Naive thymus-derived CD8-positive, alpha-beta T cell (primary cell): ENCODE data around the gene WSB2. TPM values are rescaled to one million over a fixed set of nuclear protein-coding genes. Genes with fewer than 3 reads are reported as not detected.
A peak's percentile ranks its signal among the peaks of the same experiment; 100 is the strongest.
"Not testable (repeated sequence)": the region's sequence is repeated elsewhere in the genome, so short reads cannot be mapped to it uniquely, and the experiment has no call there.

ENCODE experiments used
- ATAC-seq, 2 donors: fragments of 150-1000 bp; cut with Tn5 transposase in 1 of 2; sonication (Bioruptor Pico), chemical (Tn5 transposase) in 1 of 2; 1 replicate in 1 of 2; 2 replicates in 1 of 2; pipeline ENCODE4 v1.10.0; 2021; ENCODE audit warnings: mild to moderate bottlenecking in 2 of 2, moderate library complexity in 2 of 2
- POLR2A ChIA-PET: fragments of 350-600 bp; sonication (Branson Sonifier 250); formaldehyde crosslinking; loops from one replicate; lab custom pipeline; 2021; ENCODE audit warnings: antibody characterized with exemption; lab: Charles Lee
- DNase-seq, 10 donors: peaks; one replicate each; pipeline versions ENCODE4 v3.0.0 to v3.0.0-alpha.2; 2020 to 2022
- H3K27ac Mint-ChIP-seq, 10 donors: one replicate each; pipeline ENCODE4 v1.8.0; 2020 to 2022; ENCODE audit warnings: mild to moderate bottlenecking in 10 of 10, mixed read lengths in 10 of 10, moderate library complexity in 4 of 10, inconsistent platforms in 1 of 10
- H3K27me3 Mint-ChIP-seq, 5 donors: one replicate each; pipeline ENCODE4 v1.8.0; 2021 to 2022; ENCODE audit warnings: mixed read lengths in 5 of 5
- H3K36me3 Mint-ChIP-seq, 3 donors: one replicate each; pipeline ENCODE4 v1.8.0; 2020 to 2022; ENCODE audit warnings: mixed read lengths in 3 of 3, mild to moderate bottlenecking in 2 of 3, inconsistent platforms in 1 of 3
- H3K4me1 Mint-ChIP-seq, 4 donors: one replicate each; pipeline ENCODE4 v1.8.0; 2021 to 2022; ENCODE audit warnings: mixed read lengths in 4 of 4
- H3K4me3 Mint-ChIP-seq, 10 donors: one replicate each; pipeline ENCODE4 v1.8.0; 2020 to 2022; ENCODE audit warnings: mild to moderate bottlenecking in 10 of 10, mixed read lengths in 10 of 10, moderate library complexity in 6 of 10, inconsistent platforms in 1 of 10
- H3K9me3 Mint-ChIP-seq, 9 donors: one replicate each; pipeline ENCODE4 v1.8.0; 2020 to 2022; ENCODE audit warnings: mixed read lengths in 9 of 9, mild to moderate bottlenecking in 3 of 9, inconsistent platforms in 1 of 9, moderate library complexity in 1 of 9
- polyA plus RNA-seq, 3 donors: library from polyadenylated mRNA; unstranded; fragments of 300-500 nt; fragmentation: Illumina TruSeq; gene quantifications; one replicate each; pipeline ENCODE4 v1.2.3, GENCODE V29; 2021
- total RNA-seq, 8 experiments: library from RNA in 2 of 8; stranded (reverse) in 2 of 8; gene quantifications; one replicate each; pipeline ENCODE4 v1.2.3 and lab custom pipeline; 2021 to 2026

WSB2 gene
- total and polyA plus RNA-seq, 5 experiments from 2014 or later = 7.7 to 18.6 (median 14.8) TPM

- Mint-ChIP-seq H3K4me3 (no peak overlapping the region), H3K4me1 (no peaks in the 10 kb centered on the region), H3K27me3 (peaks cover 0 to 2% (median 0%) of the 10 kb centered on the region in 5 donors), H3K9me3 (no peaks in the 10 kb centered on the region), H3K36me3 (peaks cover 0 to 1% (median 0%) of the 10 kb centered on the region in 3 donors), H3K27ac (no peak overlapping the region)
- DNase-seq (no peak), ATAC-seq (no peak)
- POLR2A ChIA-PET = no interaction called here
Observed at GRCh38 chr12:118094039-118094438, 33.1 kb upstream of the WSB2 start.

GRCh38 chr12:118089782-118090181 lies 28.8 kb upstream of the WSB2 start:
- no peak overlapping the region for H3K27ac Mint-ChIP-seq
- no peak overlapping the region for H3K4me3 Mint-ChIP-seq
- no peaks in the 10 kb centered on the region for H3K27me3 Mint-ChIP-seq
- POLR2A ChIA-PET = no interaction called here
- no peak for DNase-seq
- no peak for ATAC-seq
- H3K36me3 Mint-ChIP-seq = peaks cover 0 to 1% (median 0%) of the 10 kb centered on the region in 3 donors
- H3K4me1 Mint-ChIP-seq = no peaks in the 10 kb centered on the region
- H3K9me3 Mint-ChIP-seq = no peaks in the 10 kb centered on the region

- no peak overlapping the region for H3K27ac Mint-ChIP-seq
- DNase-seq = no peak
- no peak for ATAC-seq
- H3K27me3 Mint-ChIP-seq = peaks cover 0 to 6% (median 0%) of the 10 kb centered on the region in 5 donors
- no peaks in the 10 kb centered on the region for H3K36me3 Mint-ChIP-seq
- H3K4me3 Mint-ChIP-seq = no peak overlapping the region
- peaks cover 0 to 1% (median 0%) of the 10 kb centered on the region in 9 donors for H3K9me3 Mint-ChIP-seq
- H3K4me1 Mint-ChIP-seq = no peaks in the 10 kb centered on the region
- POLR2A ChIA-PET = no interaction called here
Observed at GRCh38 chr12:118082161-118082560, 21.2 kb upstream of the WSB2 start.

GRCh38 chr12:118081521-118081920 lies 20.5 kb upstream of the WSB2 start:
- H3K27me3 Mint-ChIP-seq, H3K4me3 Mint-ChIP-seq, H3K36me3 Mint-ChIP-seq, H3K9me3 Mint-ChIP-seq, DNase-seq, H3K27ac Mint-ChIP-seq, ATAC-seq, H3K4me1 Mint-ChIP-seq: not testable (repeated sequence)
- POLR2A ChIA-PET = interaction anchor here (0.7 kb wide), 1 partner anchor 130 kb away, joined by 3 read pairs; no protein-coding TSS in a partner anchor

- H3K9me3 Mint-ChIP-seq = peaks cover 0 to 1% (median 0%) of the 10 kb centered on the region in 9 donors
- H3K27ac Mint-ChIP-seq = no peak overlapping the region
- POLR2A ChIA-PET = no interaction called here
- no peak overlapping the region for H3K4me3 Mint-ChIP-seq
- ATAC-seq (no peak), DNase-seq (no peak)
- H3K4me1 Mint-ChIP-seq = no peaks in the 10 kb centered on the region
- peaks cover 0 to 4% (median 0%) of the 10 kb centered on the region in 5 donors for H3K27me3 Mint-ChIP-seq
- no peaks in the 10 kb centered on the region for H3K36me3 Mint-ChIP-seq
Observed at GRCh38 chr12:118073768-118074167, 12.8 kb upstream of the WSB2 start.

- no peak for ATAC-seq
- no peak overlapping the region for H3K27ac Mint-ChIP-seq
- peaks cover 2 to 11% (median 5%) of the 10 kb centered on the region in 4 donors for H3K4me1 Mint-ChIP-seq
- POLR2A ChIA-PET = no interaction called here
- H3K9me3 Mint-ChIP-seq = no peaks in the 10 kb centered on the region
- H3K27me3 Mint-ChIP-seq = peaks cover 0 to 12% (median 0%) of the 10 kb centered on the region in 5 donors
- DNase-seq = no peak
- no peaks in the 10 kb centered on the region for H3K36me3 Mint-ChIP-seq
- no peak overlapping the region for H3K4me3 Mint-ChIP-seq
Observed at GRCh38 chr12:118070650-118071049, 9.7 kb upstream of the WSB2 start.

- no peaks in the 10 kb centered on the region for H3K36me3 Mint-ChIP-seq
- POLR2A ChIA-PET = no interaction called here
- DNase-seq = no peak
- no peak for ATAC-seq
- peaks cover 12 to 32% (median 24%) of the 10 kb centered on the region in 4 donors for H3K4me1 Mint-ChIP-seq
- H3K4me3 Mint-ChIP-seq = no peak overlapping the region
- no peaks in the 10 kb centered on the region for H3K9me3 Mint-ChIP-seq
- H3K27me3 Mint-ChIP-seq = peaks cover 0 to 12% (median 0%) of the 10 kb centered on the region in 5 donors
- peak overlapping the region in 2 of 10 donors; percentile 37 to 57 for H3K27ac Mint-ChIP-seq
Observed at GRCh38 chr12:118068445-118068844, 7.5 kb upstream of the WSB2 start.

GRCh38 chr12:118065380-118065779 lies 4.4 kb upstream of the WSB2 start:
- ATAC-seq = peak in 1 of 2 donors; percentile 37
- POLR2A ChIA-PET = interaction anchor here (0.6 to 2.1 kb wide), 3 partner anchors 56 to 311 kb away, joined by 3 to 12 read pairs (median 5); partner anchors contain the start of genes PEBP1 and SUDS3
- Mint-ChIP-seq H3K4me1 (peaks cover 22 to 44% (median 39%) of the 10 kb centered on the region in 4 donors), H3K27ac (peak overlapping the region in 7 of 10 donors; percentile 3 to 93 (median 61)), H3K36me3 (no peaks in the 10 kb centered on the region), H3K27me3 (peaks cover 0 to 12% (median 0%) of the 10 kb centered on the region in 5 donors), H3K4me3 (peak overlapping the region; percentile 57 to 82 (median 66)), H3K9me3 (no peaks in the 10 kb centered on the region)
- no peak for DNase-seq

- ATAC-seq (peak; percentile 61 to 66), DNase-seq (peak in 3 of 10 donors; percentile 23 to 34 (median 26))
- H3K4me1 Mint-ChIP-seq = peaks cover 29 to 52% (median 47%) of the 10 kb centered on the region in 4 donors
- POLR2A ChIA-PET = interaction anchor here (0.6 to 2.1 kb wide), 5 partner anchors 21 to 312 kb away, joined by 3 to 12 read pairs (median 4); partner anchors contain the start of genes PEBP1 and SUDS3
- no peaks in the 10 kb centered on the region for H3K9me3 Mint-ChIP-seq
- H3K27ac Mint-ChIP-seq = peak overlapping the region in 8 of 10 donors; percentile 32 to 93 (median 76)
- peaks cover 0 to 12% (median 0%) of the 10 kb centered on the region in 5 donors for H3K27me3 Mint-ChIP-seq
- no peaks in the 10 kb centered on the region for H3K36me3 Mint-ChIP-seq
- peak overlapping the region; percentile 64 to 82 (median 72) for H3K4me3 Mint-ChIP-seq
Observed at GRCh38 chr12:118064608-118065007, 3.6 kb upstream of the WSB2 start.

GRCh38 chr12:118063576-118064391 lies 2.8 kb upstream of the WSB2 start:
- peak overlapping the region in 7 of 10 donors; percentile 43 to 93 (median 72) for H3K27ac Mint-ChIP-seq
- H3K4me3 Mint-ChIP-seq = peak overlapping the region in 9 of 10 donors; percentile 57 to 82 (median 76)
- no peaks in the 10 kb centered on the region for H3K36me3 Mint-ChIP-seq
- ATAC-seq (no peak), DNase-seq (no peak)
- POLR2A ChIA-PET = interaction anchor here (0.6 to 2.1 kb wide), 5 partner anchors 22 to 313 kb away, joined by 3 to 12 read pairs (median 3); partner anchors contain the start of genes PEBP1 and SUDS3
- peaks cover 32 to 60% (median 55%) of the 10 kb centered on the region in 4 donors for H3K4me1 Mint-ChIP-seq
- H3K9me3 Mint-ChIP-seq = no peaks in the 10 kb centered on the region
- peaks cover 0 to 8% (median 0%) of the 10 kb centered on the region in 5 donors for H3K27me3 Mint-ChIP-seq

- H3K4me1 Mint-ChIP-seq = peaks cover 32 to 64% (median 58%) of the 10 kb centered on the region in 4 donors
- no peaks in the 10 kb centered on the region for H3K9me3 Mint-ChIP-seq
- ATAC-seq (peak in 1 of 2 donors; percentile 27), DNase-seq (peak in 2 of 10 donors; percentile 1 to 7)
- peaks cover 0 to 4% (median 0%) of the 10 kb centered on the region in 5 donors for H3K27me3 Mint-ChIP-seq
- H3K4me3 Mint-ChIP-seq = peak overlapping the region; percentile 82 to 98 (median 94)
- POLR2A ChIA-PET = interaction anchor here (0.7 to 1.6 kb wide), 3 partner anchors 14 to 1503 kb away, joined by 3 to 6 read pairs (median 4); partner anchors contain the start of genes MAP1LC3B2 and RFC5
- H3K36me3 Mint-ChIP-seq = no peaks in the 10 kb centered on the region
- H3K27ac Mint-ChIP-seq = peak overlapping the region; percentile 82 to 96 (median 90)
Observed at GRCh38 chr12:118061873-118062843, 1.2 kb upstream of the WSB2 start.
